ENCODE data around the gene ETNK1.

The ETNK1 gene

DNA sequence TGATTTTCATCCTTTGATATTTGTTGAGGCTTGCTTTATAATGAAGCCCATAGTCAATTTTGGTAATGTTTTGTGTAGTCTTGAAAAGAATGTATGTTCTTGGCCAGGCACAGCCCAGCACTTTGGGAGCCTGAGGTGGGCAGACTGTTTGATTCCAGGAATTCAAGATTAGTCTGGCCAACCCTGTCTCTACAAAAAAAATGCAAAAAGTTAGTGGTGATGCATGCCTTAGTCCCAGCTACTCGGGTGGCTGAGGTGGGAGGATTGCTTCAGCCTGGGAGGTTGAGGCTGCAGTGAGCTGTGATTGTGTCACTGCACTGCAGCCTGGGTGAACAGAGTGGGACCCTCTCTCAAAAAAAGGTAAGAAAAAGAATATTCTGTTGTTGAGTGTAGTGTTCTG lies 10.8 kb downstream of the ETNK1 start:
- TF ChIP-seq, protein P1, sequence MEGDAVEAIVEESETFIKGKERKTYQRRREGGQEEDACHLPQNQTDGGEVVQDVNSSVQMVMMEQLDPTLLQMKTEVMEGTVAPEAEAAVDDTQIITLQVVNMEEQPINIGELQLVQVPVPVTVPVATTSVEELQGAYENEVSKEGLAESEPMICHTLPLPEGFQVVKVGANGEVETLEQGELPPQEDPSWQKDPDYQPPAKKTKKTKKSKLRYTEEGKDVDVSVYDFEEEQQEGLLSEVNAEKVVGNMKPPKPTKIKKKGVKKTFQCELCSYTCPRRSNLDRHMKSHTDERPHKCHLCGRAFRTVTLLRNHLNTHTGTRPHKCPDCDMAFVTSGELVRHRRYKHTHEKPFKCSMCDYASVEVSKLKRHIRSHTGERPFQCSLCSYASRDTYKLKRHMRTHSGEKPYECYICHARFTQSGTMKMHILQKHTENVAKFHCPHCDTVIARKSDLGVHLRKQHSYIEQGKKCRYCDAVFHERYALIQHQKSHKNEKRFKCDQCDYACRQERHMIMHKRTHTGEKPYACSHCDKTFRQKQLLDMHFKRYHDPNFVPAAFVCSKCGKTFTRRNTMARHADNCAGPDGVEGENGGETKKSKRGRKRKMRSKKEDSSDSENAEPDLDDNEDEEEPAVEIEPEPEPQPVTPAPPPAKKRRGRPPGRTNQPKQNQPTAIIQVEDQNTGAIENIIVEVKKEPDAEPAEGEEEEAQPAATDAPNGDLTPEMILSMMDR (IDR thresholded peaks at IDR 0.05; ENCODE audit: low read depth, low read length) = no peak
- no peak overlapping the region for H3K4me3 ChIP-seq (ENCODE audit: low read depth, low read length)
- DNase-seq = no peak
- peaks cover 28% of the 10 kb centered on the region for H3K36me3 ChIP-seq
- no peaks in the 10 kb centered on the region for H3K9me3 ChIP-seq (ENCODE audit: severe bottlenecking)
- H3K27ac ChIP-seq = no peak overlapping the region
- no peaks in the 10 kb centered on the region for H3K27me3 ChIP-seq (ENCODE audit: insufficient read depth, low read depth, severe bottlenecking)

- Histone ChIP-seq H3K27ac (no peak overlapping the region), H3K27me3 (ENCODE audit: insufficient read depth, low read depth, severe bottlenecking) (no peaks in the 10 kb centered on the region), H3K4me3 (ENCODE audit: low read depth, low read length) (no peak overlapping the region), H3K36me3 (peaks cover 11% of the 10 kb centered on the region), H3K9me3 (ENCODE audit: severe bottlenecking) (no peaks in the 10 kb centered on the region)
- TF ChIP-seq, protein P1 (IDR thresholded peaks at IDR 0.05; ENCODE audit: low read depth, low read length) = no peak
- DNase-seq = no peak
Measured at GRCh38 chr12:22640851-22641250, 15.9 kb downstream of the ETNK1 start.

- TF ChIP-seq, protein P1 (IDR thresholded peaks at IDR 0.05; ENCODE audit: low read depth, low read length) = no peak
- no peaks in the 10 kb centered on the region for H3K27me3 ChIP-seq (ENCODE audit: insufficient read depth, low read depth, severe bottlenecking)
- H3K4me3 ChIP-seq (ENCODE audit: low read depth, low read length) = no peak overlapping the region
- DNase-seq = no peak
- H3K9me3 ChIP-seq (ENCODE audit: severe bottlenecking) = no peaks in the 10 kb centered on the region
- H3K27ac ChIP-seq = no peak overlapping the region
- peaks cover 12% of the 10 kb centered on the region; the same call in 1 of the 2 replicates for H3K36me3 ChIP-seq
Measured at GRCh38 chr12:22641353-22642053, 16.5 kb downstream of the ETNK1 start.

DNA sequence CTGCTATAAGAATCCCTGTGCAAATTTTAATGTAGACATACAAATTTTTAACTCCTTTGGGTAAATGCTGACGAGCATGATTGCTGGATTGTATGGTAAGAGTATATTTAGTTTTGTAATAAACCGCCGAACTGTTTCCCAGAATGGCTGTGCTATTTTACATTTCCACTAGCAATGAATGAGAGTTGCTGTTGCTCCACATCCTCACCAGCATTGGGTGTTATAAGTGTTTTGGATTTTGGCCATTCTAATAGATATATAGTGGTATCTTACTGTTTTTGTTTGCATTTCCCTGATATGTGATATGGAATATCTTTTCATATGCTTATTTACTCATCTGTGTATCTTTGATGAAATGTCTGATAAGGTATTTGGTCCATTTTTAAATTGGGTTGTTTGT lies 23.7 kb downstream of the ETNK1 start:
- Histone ChIP-seq H3K9me3 (ENCODE audit: severe bottlenecking) (no peaks in the 10 kb centered on the region), H3K36me3 (peaks cover 27% of the 10 kb centered on the region), H3K27me3 (ENCODE audit: insufficient read depth, low read depth, severe bottlenecking) (no peaks in the 10 kb centered on the region), H3K4me3 (ENCODE audit: low read depth, low read length) (no peak overlapping the region), H3K27ac (no peak overlapping the region)
- TF ChIP-seq, protein P1 (IDR thresholded peaks at IDR 0.05; ENCODE audit: low read depth, low read length) = no peak
- DNase-seq = no peak

- H3K4me3 ChIP-seq (ENCODE audit: low read depth, low read length) = no peak overlapping the region
- H3K36me3 ChIP-seq = peaks cover 12% of the 10 kb centered on the region; the same call in 1 of the 2 replicates
- H3K27ac ChIP-seq = no peak overlapping the region
- TF ChIP-seq, protein P1 (IDR thresholded peaks at IDR 0.05; ENCODE audit: low read depth, low read length) = no peak
- no peak for DNase-seq
- no peaks in the 10 kb centered on the region for H3K27me3 ChIP-seq (ENCODE audit: insufficient read depth, low read depth, severe bottlenecking)
- no peaks in the 10 kb centered on the region for H3K9me3 ChIP-seq (ENCODE audit: severe bottlenecking)
Measured at GRCh38 chr12:22653075-22653474, 28.1 kb downstream of the ETNK1 start.

DNA sequence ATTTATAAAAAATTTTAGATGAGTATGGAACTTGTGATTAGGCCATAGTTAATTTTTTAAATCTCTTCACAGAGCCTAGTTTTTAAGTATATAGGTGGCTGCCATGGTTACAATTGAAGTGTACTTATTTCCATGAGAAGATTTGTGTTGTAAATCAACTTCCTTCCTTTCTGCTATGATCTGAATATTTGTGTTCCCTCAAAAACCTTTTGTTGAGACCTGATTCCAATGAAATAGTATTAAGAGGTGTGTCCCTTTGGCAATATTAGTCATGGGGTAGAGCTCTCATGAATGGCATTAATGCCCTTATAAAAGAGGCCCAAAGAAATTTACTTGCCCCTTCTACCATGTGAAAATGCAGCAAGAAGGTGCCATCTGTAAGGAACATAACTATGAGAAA lies 28.8 kb downstream of the ETNK1 start:
- Histone ChIP-seq H3K27me3 (ENCODE audit: insufficient read depth, low read depth, severe bottlenecking) (no peaks in the 10 kb centered on the region), H3K4me3 (ENCODE audit: low read depth, low read length) (no peak overlapping the region), H3K27ac (no peak overlapping the region), H3K36me3 (peaks cover 12% of the 10 kb centered on the region; the same call in 1 of the 2 replicates), H3K9me3 (ENCODE audit: severe bottlenecking) (no peaks in the 10 kb centered on the region)
- TF ChIP-seq, protein P1 (IDR thresholded peaks at IDR 0.05; ENCODE audit: low read depth, low read length) = no peak
- DNase-seq = no peak
